ENCODE results near the gene POFUT2.
A peak's percentile ranks its signal among the peaks of the same experiment; 100 is the strongest.

The POFUT2 gene

DNA sequence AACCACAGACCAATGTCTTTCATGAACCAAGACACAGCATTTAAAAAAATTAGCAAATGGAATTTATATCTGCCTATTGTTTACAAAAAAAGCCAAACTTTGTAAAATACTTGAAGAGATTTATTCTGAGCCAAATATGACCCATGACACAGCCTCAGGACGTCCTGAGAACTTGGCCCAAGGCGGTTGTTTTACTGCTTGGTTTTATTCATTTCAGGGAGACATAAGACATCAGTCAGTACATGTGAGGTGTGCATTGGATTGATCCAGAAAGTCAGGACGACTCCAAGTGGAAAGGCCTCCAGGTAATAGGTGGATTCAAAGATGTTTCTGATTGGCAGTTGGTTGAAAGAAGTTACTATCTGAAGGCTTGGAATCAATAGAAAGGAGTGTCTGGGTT lies 1.4 kb upstream of the POFUT2 start:
- Histone ChIP-seq H2AFZ (ENCODE audit: low read depth) (no peak overlapping the region), H3K9ac (no peak overlapping the region), H4K20me1 (ENCODE audit: insufficient read depth) (no peaks in the 10 kb centered on the region), H3K27ac (no peak overlapping the region), H3K4me2 (no peak overlapping the region), H3K27me3 (ENCODE audit: insufficient read depth, low read depth) (peaks cover 9% of the 10 kb centered on the region), H3K4me1 (ENCODE audit: low read depth, poor library complexity, severe bottlenecking) (peaks cover 11% of the 10 kb centered on the region), H3K36me3 (ENCODE audit: insufficient read depth) (0 out of 2 replicates have a peak, but pooled peaks cover 8% of the 10 kb centered on the region), H3K79me2 (ENCODE audit: insufficient read depth, low read depth) (no peaks in the 10 kb centered on the region), H3K4me3 (IDR thresholded peaks at IDR 0.05; ENCODE audit: insufficient read depth, low read depth, low read length) (no peak overlapping the region)
- TF ChIP-seq, protein P1, sequence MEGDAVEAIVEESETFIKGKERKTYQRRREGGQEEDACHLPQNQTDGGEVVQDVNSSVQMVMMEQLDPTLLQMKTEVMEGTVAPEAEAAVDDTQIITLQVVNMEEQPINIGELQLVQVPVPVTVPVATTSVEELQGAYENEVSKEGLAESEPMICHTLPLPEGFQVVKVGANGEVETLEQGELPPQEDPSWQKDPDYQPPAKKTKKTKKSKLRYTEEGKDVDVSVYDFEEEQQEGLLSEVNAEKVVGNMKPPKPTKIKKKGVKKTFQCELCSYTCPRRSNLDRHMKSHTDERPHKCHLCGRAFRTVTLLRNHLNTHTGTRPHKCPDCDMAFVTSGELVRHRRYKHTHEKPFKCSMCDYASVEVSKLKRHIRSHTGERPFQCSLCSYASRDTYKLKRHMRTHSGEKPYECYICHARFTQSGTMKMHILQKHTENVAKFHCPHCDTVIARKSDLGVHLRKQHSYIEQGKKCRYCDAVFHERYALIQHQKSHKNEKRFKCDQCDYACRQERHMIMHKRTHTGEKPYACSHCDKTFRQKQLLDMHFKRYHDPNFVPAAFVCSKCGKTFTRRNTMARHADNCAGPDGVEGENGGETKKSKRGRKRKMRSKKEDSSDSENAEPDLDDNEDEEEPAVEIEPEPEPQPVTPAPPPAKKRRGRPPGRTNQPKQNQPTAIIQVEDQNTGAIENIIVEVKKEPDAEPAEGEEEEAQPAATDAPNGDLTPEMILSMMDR (conservative IDR thresholded peaks at IDR 0.05; ENCODE audit: low read depth, low read length), result no peak

DNA sequence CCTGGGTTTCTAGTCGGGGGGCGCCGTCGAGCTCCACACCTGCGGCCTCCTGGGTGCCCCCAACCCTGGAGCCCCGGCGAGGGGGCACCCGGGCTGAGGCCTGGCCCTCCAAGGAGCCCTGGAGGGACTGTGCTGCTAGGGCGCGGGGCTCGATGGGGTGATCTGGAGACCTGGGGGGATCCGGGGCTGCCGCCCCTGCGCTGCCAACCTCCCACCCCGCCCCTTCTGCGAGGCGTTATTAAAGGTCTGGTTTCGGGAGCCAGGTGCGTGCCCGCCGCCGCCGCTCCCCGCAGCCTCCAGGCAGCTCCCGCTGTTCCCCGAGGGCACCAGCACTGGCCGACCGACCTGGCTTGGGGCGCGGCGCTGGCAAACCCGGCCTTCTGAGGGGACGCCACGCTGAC lies 746 bp upstream of the POFUT2 start:
- peaks cover 11% of the 10 kb centered on the region for H3K4me1 ChIP-seq (ENCODE audit: low read depth, poor library complexity, severe bottlenecking)
- no peak overlapping the region for H2AFZ ChIP-seq (ENCODE audit: low read depth)
- 0 out of 2 replicates have a peak, but pooled peaks cover 8% of the 10 kb centered on the region for H3K36me3 ChIP-seq (ENCODE audit: insufficient read depth)
- TF ChIP-seq, protein P1 (conservative IDR thresholded peaks at IDR 0.05; ENCODE audit: low read depth, low read length), result no peak
- no peaks in the 10 kb centered on the region for H4K20me1 ChIP-seq (ENCODE audit: insufficient read depth)
- H3K9ac ChIP-seq, result no peak overlapping the region
- 0 out of 2 replicates have a peak overlapping the region, but pooled peaks have one; percentile 36 for H3K4me2 ChIP-seq
- peaks cover 5% of the 10 kb centered on the region for H3K27me3 ChIP-seq (ENCODE audit: insufficient read depth, low read depth)
- H3K4me3 ChIP-seq (IDR thresholded peaks at IDR 0.05; ENCODE audit: insufficient read depth, low read depth, low read length), result no peak overlapping the region
- H3K27ac ChIP-seq, result no peak overlapping the region
- H3K79me2 ChIP-seq (ENCODE audit: insufficient read depth, low read depth), result no peaks in the 10 kb centered on the region

DNA sequence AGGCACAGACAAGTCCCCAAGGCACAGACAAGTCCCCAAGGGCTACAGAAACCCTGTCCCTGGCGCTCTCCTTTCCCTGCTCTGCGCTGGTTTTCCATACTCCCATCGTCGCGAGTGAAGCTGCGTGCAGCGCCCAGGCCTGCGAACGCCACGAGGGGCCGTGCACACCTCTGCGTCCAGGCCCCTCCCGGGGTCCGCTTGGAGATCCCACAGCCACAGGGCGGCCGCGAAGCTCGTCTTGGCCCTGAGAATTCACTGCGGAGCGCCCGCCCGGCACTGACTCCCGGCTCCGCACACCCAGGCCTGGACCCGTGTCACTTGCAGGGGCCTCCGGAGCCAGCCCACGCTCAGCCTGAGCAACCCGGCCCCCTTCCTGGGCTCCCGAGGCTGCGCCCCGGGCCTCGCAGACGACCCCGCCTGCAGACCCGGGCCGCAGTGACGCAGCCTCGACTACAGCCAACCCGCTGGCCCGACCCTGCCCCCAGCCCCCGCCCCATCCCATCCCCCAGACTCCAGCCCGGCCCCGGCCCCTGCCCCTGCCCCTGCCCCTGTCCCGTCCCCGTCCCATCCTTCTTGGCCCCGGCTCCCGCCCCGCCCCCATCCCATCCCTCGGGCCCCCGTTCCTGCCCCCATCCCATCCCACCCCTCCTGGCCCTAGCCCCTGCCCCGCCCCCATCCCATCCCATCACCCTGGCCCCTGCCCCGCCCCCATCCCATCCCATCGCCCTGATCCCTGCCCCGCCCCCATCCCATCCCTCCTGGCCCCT lies 841 bp downstream of the POFUT2 start:
- H3K9ac ChIP-seq, result no peak overlapping the region
- TF ChIP-seq, protein P1 (conservative IDR thresholded peaks at IDR 0.05; ENCODE audit: low read depth, low read length), result no peak
- H4K20me1 ChIP-seq (ENCODE audit: insufficient read depth), result no peaks in the 10 kb centered on the region
- no peaks in the 10 kb centered on the region for H3K27me3 ChIP-seq (ENCODE audit: insufficient read depth, low read depth)
- H2AFZ ChIP-seq (ENCODE audit: low read depth), result no peak overlapping the region
- H3K4me3 ChIP-seq (IDR thresholded peaks at IDR 0.05; ENCODE audit: insufficient read depth, low read depth, low read length), result no peak overlapping the region
- H3K36me3 ChIP-seq (ENCODE audit: insufficient read depth), result 0 out of 2 replicates have a peak, but pooled peaks cover 8% of the 10 kb centered on the region
- H3K4me1 ChIP-seq (ENCODE audit: low read depth, poor library complexity, severe bottlenecking), result peaks cover 2% of the 10 kb centered on the region
- H3K79me2 ChIP-seq (ENCODE audit: insufficient read depth, low read depth), result no peaks in the 10 kb centered on the region
- H3K4me2 ChIP-seq, result no peak overlapping the region
- no peak overlapping the region for H3K27ac ChIP-seq

DNA sequence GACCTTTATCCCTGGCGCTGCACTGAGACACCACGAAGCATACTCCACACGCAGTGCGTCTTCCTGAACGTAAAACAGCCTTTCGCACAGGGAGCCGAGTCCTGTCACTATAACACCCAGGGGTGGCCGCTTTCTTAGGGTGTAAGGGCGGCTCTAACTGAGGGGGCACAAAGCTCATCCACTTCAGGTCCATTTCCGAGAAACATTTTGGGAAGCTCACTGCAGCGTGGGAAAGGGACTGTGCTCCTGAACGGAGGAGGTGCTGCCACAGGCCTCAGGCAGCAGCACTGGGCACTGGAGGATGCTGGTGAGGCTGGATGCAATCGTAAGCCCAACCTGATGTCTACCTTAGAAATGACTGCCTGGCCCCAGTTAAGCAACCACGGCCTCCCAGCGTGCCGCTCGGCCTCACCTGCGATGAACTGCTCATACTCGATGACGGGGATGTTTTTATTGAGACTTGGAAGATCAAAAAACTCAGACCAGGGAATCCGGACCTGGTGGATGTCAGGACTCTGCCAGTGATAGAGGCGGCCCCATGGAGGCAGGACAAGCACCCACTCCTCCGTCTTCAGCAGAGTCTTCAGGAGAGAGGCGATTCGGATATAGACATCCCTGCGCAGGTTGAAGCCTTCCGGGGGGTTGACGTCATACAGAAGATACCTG lies 2.3 kb downstream of the POFUT2 start:
- Histone ChIP-seq H3K79me2 (ENCODE audit: insufficient read depth, low read depth) (no peaks in the 10 kb centered on the region), H3K27me3 (ENCODE audit: insufficient read depth, low read depth) (no peaks in the 10 kb centered on the region), H3K4me1 (ENCODE audit: low read depth, poor library complexity, severe bottlenecking) (peaks cover 2% of the 10 kb centered on the region), H4K20me1 (ENCODE audit: insufficient read depth) (no peaks in the 10 kb centered on the region), H3K9ac (no peak overlapping the region), H3K4me3 (IDR thresholded peaks at IDR 0.05; ENCODE audit: insufficient read depth, low read depth, low read length) (no peak overlapping the region), H3K27ac (no peak overlapping the region), H3K36me3 (ENCODE audit: insufficient read depth) (0 out of 2 replicates have a peak, but pooled peaks cover 8% of the 10 kb centered on the region), H3K4me2 (no peak overlapping the region), H2AFZ (ENCODE audit: low read depth) (no peak overlapping the region)
- TF ChIP-seq, protein P1 (conservative IDR thresholded peaks at IDR 0.05; ENCODE audit: low read depth, low read length), result no peak
